Ishikawa (cell line): ENCODE measurements around the gene PEAK3.

Experiments used
- CEBPB ChIP-seq: IDR thresholded peaks from 2 replicates; pipeline ENCODE4 v1.6.1; 2012
- CREB1 ChIP-seq: IDR thresholded peaks from 2 replicates; pipeline ENCODE4 v1.6.1; 2012; ENCODE audit warnings: low read depth
- EGR1 ChIP-seq: IDR thresholded peaks from 2 replicates; pipeline ENCODE4 v1.6.1; 2012
- EP300 ChIP-seq: IDR thresholded peaks from 2 replicates; pipeline ENCODE4 v1.6.1; 2012; ENCODE audit warnings: borderline replicate concordance
- FOXM1 ChIP-seq: IDR thresholded peaks from 2 replicates; pipeline ENCODE4 v1.6.1; 2012; ENCODE audit warnings: low read depth, borderline replicate concordance
- MAX ChIP-seq: IDR thresholded peaks from 2 replicates; pipeline ENCODE4 v1.6.1; 2012
- NFIC ChIP-seq: IDR thresholded peaks from 2 replicates; pipeline ENCODE4 v1.6.1; 2012
- RAD21 ChIP-seq: IDR thresholded peaks from 2 replicates; pipeline ENCODE4 v1.6.1; 2012; ENCODE audit warnings: low read depth
- TAF1 ChIP-seq: IDR thresholded peaks from 2 replicates; pipeline ENCODE4 v1.6.1; 2012; ENCODE audit warnings: low read depth, mild to moderate bottlenecking
- TCF12 ChIP-seq: IDR thresholded peaks from 2 replicates; pipeline ENCODE4 v1.6.1; 2012; ENCODE audit warnings: low read depth
- TEAD4 ChIP-seq: IDR thresholded peaks from 2 replicates; pipeline ENCODE4 v1.6.1; 2012
- YY1 ChIP-seq: IDR thresholded peaks from 2 replicates; pipeline ENCODE4 v1.6.1; 2012; ENCODE audit warnings: low read depth
- ZBTB7A ChIP-seq: IDR thresholded peaks from 2 replicates; pipeline ENCODE4 v1.6.1; 2012; ENCODE audit warnings: low read depth
- TF ChIP-seq, protein P1 (sequence below): IDR thresholded peaks from 2 replicates; pipeline ENCODE4 v1.6.1; 2012; ENCODE audit warnings: low read depth, mild to moderate bottlenecking
- TF ChIP-seq, protein P2 (sequence below): IDR thresholded peaks from 2 replicates; pipeline ENCODE4 v1.6.1; 2012

Gene PEAK3, protein sequence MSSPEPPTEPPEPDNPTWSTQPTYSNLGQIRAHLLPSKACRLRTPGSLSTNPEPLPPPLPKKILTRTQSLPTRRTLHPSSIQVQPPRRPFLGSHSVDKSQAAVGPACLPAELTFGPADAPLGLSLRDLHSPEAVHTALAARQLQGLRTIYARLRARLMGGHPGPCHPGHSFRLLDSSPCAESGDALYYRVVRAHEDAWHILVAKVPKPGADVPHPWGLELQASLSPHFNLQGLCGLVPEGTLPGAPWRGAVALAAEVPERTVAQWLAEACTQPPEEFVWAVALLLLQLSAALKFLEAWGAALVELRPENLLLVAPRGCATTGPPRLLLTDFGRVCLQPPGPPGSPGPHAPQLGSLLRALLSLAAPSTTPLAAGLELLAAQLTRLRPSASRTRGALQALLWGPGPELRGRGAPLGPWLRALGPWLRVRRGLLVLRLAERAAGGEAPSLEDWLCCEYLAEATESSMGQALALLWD

GRCh38 chr19:2282062-2282861 is at the start of gene PEAK3:
Gene PEAK3, minus strand, starts transcription at chr19:2282175. Its CDS starts 1,244 bp downstream, at chr19:2280931.
- TF ChIP-seq TEAD4 (no peak), RAD21 (no peak), NFIC (no peak), ZBTB7A (no peak), EP300 (no peak), TAF1 (no peak), FOXM1 (no peak), TCF12 (no peak), YY1 (no peak), CEBPB (no peak), EGR1 (no peak), MAX (no peak), CREB1 (no peak)
- TF ChIP-seq, protein P1, sequence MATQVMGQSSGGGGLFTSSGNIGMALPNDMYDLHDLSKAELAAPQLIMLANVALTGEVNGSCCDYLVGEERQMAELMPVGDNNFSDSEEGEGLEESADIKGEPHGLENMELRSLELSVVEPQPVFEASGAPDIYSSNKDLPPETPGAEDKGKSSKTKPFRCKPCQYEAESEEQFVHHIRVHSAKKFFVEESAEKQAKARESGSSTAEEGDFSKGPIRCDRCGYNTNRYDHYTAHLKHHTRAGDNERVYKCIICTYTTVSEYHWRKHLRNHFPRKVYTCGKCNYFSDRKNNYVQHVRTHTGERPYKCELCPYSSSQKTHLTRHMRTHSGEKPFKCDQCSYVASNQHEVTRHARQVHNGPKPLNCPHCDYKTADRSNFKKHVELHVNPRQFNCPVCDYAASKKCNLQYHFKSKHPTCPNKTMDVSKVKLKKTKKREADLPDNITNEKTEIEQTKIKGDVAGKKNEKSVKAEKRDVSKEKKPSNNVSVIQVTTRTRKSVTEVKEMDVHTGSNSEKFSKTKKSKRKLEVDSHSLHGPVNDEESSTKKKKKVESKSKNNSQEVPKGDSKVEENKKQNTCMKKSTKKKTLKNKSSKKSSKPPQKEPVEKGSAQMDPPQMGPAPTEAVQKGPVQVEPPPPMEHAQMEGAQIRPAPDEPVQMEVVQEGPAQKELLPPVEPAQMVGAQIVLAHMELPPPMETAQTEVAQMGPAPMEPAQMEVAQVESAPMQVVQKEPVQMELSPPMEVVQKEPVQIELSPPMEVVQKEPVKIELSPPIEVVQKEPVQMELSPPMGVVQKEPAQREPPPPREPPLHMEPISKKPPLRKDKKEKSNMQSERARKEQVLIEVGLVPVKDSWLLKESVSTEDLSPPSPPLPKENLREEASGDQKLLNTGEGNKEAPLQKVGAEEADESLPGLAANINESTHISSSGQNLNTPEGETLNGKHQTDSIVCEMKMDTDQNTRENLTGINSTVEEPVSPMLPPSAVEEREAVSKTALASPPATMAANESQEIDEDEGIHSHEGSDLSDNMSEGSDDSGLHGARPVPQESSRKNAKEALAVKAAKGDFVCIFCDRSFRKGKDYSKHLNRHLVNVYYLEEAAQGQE: no peak
- TF ChIP-seq, protein P2, sequence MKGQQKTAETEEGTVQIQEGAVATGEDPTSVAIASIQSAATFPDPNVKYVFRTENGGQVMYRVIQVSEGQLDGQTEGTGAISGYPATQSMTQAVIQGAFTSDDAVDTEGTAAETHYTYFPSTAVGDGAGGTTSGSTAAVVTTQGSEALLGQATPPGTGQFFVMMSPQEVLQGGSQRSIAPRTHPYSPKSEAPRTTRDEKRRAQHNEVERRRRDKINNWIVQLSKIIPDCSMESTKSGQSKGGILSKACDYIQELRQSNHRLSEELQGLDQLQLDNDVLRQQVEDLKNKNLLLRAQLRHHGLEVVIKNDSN: no peak

DNA sequence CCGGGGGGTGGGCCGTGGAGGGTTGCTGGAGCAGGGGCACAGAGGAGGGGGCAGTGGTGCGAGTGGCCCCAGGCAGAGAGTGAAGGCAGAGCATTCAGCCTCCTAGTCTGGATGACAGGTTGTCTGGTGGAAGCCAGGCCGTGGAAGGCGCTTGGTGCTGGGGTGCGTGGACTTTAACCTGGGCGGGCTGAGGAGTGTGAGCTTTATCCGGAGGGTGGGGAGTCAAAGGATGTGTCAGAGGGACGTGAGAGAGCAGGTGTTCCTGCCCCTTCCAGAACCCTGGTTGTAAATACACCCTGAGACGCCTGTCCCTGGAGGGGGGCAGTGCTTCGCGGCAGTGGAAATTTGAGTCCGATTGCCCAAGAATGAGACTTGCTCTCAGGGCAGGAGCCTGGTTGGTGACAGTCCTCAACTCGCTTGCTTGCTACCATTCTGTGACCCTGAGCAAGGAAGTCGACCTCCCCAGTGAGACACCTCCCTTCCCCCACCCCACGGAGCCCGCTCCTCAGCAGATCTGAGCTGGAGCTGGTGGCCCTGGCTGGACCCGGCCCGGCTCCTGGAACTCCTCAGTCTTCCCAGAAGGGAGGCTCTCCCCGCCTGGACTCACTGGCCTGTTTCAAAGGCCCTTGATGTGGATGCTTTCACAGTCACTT is 48.8 kb upstream of the PEAK3 start:
- peak; percentile 73 for TF ChIP-seq CEBPB
- TF ChIP-seq, protein P2: no peak

GRCh38 chr19:2330255-2330631 is 48.3 kb upstream of the PEAK3 start:
- TF ChIP-seq YY1: no peak
- no peak for TF ChIP-seq EGR1
- no peak for TF ChIP-seq CREB1
- no peak for TF ChIP-seq EP300
- TF ChIP-seq ZBTB7A: no peak
- TF ChIP-seq, protein P1: no peak
- no peak for TF ChIP-seq NFIC
- TF ChIP-seq TAF1: no peak
- TF ChIP-seq TEAD4: no peak
- TF ChIP-seq RAD21: no peak
- no peak for TF ChIP-seq FOXM1
- TF ChIP-seq CEBPB: no peak
- TF ChIP-seq MAX: no peak
- TF ChIP-seq TCF12: no peak
- TF ChIP-seq, protein P2: no peak

DNA sequence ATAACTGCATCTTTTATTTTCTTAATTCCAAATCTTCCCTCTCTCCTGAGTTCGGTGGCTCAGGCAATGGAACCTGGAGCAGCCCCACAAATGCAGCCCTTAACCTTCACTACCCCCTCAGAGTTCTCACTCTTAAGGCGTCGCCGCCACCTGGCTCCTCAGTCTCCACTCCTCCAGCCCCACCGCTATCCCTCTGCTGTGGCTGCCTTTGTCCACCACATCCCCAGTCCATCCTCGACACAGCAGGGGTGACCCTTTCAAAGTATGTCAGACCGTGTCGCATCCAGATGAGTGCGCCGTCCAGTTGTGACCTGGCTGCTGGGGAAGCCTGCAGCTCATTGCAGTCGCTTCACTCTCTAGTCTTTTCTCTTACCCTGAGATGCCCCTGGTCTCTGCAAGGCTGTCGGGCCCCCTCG is 47.5 kb upstream of the PEAK3 start:
- TF ChIP-seq CEBPB (no peak), MAX (no peak), NFIC (no peak), EGR1 (no peak), TAF1 (no peak), FOXM1 (no peak), TCF12 (no peak), CREB1 (no peak), TEAD4 (no peak), EP300 (no peak), ZBTB7A (no peak), RAD21 (no peak), YY1 (no peak)
- TF ChIP-seq, protein P1: no peak
- TF ChIP-seq, protein P2: no peak
